ENCODE data around the gene FCMR. TPM values are rescaled to one million over a fixed set of nuclear protein-coding genes. Genes with fewer than 3 reads are reported as not detected.

Gene FCMR
- total and polyA plus RNA-seq, 9 donors = 0.38 to 8.4 (median 2.4) TPM

GRCh38 chr1:206885341-206886060, 36.2 kb downstream of the FCMR start:
- DNase-seq = no peak
- Histone ChIP-seq H3K4me3 (no peak overlapping the region), H3K36me3 (no peaks in the 10 kb centered on the region), H3K4me1 (ENCODE audit: insufficient read depth) (peaks cover 2% of the 10 kb centered on the region), H3K27me3 (no peaks in the 10 kb centered on the region), H3K27ac (no peak overlapping the region), H3K9me3 (no peaks in the 10 kb centered on the region)
- TF ChIP-seq CTCF (IDR thresholded peaks at IDR 0.05) (no peak), EP300 (IDR thresholded peaks at IDR 0.05) (no peak), POLR2A (IDR thresholded peaks at IDR 0.05) (no peak)
- WGBS, 3 donors = 87 to 93% (median 90%) methylated on average over 3 of the region's 3 CpGs
- intact Hi-C loops (cut with DNase I) = no loop called here

DNA sequence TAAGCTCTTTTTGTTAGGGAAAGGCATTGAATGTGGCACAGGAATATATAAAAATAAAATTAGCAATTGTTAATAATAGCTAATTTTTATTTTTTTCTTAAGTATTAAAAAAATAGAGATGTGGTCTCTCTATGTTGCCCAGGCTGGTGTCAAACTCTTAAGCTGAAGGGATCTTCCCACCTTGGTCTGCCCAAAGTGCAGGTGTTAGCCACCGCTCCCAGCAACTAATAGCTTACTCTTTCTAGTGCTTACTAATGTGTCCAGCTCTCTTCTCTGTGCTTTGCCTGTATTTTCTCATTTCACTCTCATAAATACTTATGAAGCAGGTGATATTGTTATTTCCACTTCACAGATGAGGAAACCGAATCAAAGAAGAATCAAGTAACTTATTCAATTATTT, 37.9 kb downstream of the FCMR start:
- Histone ChIP-seq H3K27ac (no peak overlapping the region), H3K4me3 (no peak overlapping the region), H3K9me3 (no peaks in the 10 kb centered on the region), H3K4me1 (ENCODE audit: insufficient read depth) (no peaks in the 10 kb centered on the region), H3K27me3 (no peaks in the 10 kb centered on the region), H3K36me3 (no peaks in the 10 kb centered on the region)
- DNase-seq = no peak
- no peak for TF ChIP-seq CTCF (IDR thresholded peaks at IDR 0.05)
- TF ChIP-seq POLR2A (IDR thresholded peaks at IDR 0.05) = no peak
- TF ChIP-seq EP300 (IDR thresholded peaks at IDR 0.05) = no peak
- intact Hi-C loops (cut with DNase I) = no loop called here
- WGBS, 3 donors = 94 to 96% (median 95%) methylated on average over 2 of the region's 2 CpGs

DNA sequence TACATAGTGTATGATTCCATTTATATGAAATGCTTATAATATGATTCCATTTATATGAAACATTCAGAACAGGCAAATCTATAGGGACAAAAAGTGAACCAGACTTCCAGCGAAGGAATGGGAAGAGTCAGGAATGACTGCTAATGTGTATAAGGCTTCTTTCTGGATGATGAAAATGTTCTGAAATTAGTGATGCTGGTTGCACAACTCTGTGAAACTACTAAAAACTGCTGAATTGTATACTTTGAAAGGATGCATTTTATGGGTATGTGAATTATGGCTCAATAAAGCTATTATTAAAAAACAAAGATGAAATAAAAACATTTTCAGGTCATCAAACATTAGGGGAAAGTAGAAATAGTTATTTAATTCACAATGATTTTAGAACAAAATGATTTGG, 38.6 kb downstream of the FCMR start:
- no peak overlapping the region for H3K4me3 ChIP-seq
- TF ChIP-seq CTCF (IDR thresholded peaks at IDR 0.05) = no peak
- no peak for TF ChIP-seq EP300 (IDR thresholded peaks at IDR 0.05)
- TF ChIP-seq POLR2A (IDR thresholded peaks at IDR 0.05) = no peak
- H3K27ac ChIP-seq = no peak overlapping the region
- H3K36me3 ChIP-seq = no peaks in the 10 kb centered on the region
- H3K4me1 ChIP-seq (ENCODE audit: insufficient read depth) = no peaks in the 10 kb centered on the region
- no peak for DNase-seq
- H3K9me3 ChIP-seq = peaks cover 0 to 3% of the 10 kb centered on the region in 2 donors
- no peaks in the 10 kb centered on the region for H3K27me3 ChIP-seq
- intact Hi-C loops (cut with DNase I) = no loop called here
- 96 to 97% (median 96%) methylated on average over 1 of the region's 1 CpG for WGBS, 3 donors

- peaks cover 0 to 3% of the 10 kb centered on the region in 2 donors for H3K9me3 ChIP-seq
- TF ChIP-seq POLR2A (IDR thresholded peaks at IDR 0.05) (no peak), EP300 (IDR thresholded peaks at IDR 0.05) (no peak), CTCF (IDR thresholded peaks at IDR 0.05) (no peak)
- H3K36me3 ChIP-seq = no peaks in the 10 kb centered on the region
- DNase-seq = no peak
- H3K4me3 ChIP-seq = no peak overlapping the region
- intact Hi-C loops (cut with DNase I) = no loop called here
- no peaks in the 10 kb centered on the region for H3K27me3 ChIP-seq
- no peak overlapping the region for H3K27ac ChIP-seq
- 82 to 92% (median 90%) methylated on average over 3 of the region's 3 CpGs for WGBS, 3 donors
- H3K4me1 ChIP-seq (ENCODE audit: insufficient read depth) = no peaks in the 10 kb centered on the region
Observed at GRCh38 chr1:206882555-206882954, 39.2 kb downstream of the FCMR start.

All from ovary (tissue), 9 donors.